ENCODE measurements around the gene DGLUCY.
"Not testable (repeated sequence)": the region's sequence is repeated elsewhere in the genome, so short reads cannot be mapped to it uniquely, and the experiment has no call there.

Gene DGLUCY

DNA sequence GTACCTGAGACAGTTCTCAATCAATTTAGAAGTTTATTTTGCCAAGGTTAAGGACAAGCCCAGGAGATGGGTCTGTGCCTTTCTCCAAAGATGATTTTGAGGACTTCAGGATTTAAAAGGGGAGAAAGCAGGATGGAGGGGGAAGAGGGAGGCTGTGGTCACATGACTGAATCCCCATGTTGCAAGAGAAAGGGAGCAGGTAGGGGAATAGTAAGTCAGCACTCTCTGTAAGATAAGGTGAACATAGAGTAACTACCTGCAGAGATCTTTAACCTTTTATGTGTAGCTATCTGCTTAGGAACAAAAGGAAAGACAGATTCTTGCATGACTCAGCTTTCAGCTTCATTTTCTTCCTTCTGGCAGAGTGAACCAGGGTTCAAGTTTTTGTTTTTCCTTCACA lies 25.9 kb downstream of the DGLUCY start:
- no peak for DNase-seq

DNA sequence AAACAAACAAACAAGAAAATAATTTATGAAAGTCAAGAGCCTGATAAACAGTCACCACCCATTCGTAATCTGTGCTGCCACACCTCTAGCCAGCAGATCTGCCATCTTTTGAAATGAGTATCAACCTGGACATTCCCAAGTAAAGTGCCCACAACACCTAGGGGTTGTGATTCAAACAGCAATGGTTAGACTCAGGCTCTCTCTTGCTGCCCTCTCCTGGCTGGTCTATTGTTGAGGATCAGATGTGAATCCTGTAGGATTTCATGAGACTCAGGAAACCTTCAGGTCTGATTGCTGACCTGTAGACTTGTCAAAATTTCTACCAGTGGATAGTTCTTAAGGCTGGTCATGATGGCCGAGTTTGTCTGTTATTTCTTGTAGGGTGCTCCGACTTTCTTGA lies 26.8 kb downstream of the DGLUCY start:
- DNase-seq, result no peak

DNA sequence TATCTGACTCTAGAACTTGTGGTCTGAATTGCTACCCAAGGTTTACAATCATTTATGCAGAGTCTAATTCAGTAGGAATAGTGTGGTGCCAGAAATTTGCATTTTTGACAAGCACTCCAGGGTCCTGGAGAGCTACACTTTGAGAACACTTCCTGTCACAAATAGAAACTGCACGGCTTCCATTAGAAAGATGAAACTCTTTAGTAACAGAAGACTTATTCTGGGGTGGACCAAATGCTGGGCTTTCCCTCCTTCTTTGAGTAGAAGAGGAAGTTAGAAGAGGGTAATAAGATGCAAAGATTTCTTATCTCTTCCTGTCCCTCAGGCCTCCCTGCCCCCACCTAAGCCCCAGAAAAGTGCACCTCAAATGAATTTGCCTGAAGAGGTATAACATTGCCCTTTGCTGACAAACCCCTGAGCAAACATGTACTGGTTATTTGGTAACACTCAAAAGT lies 28.4 kb downstream of the DGLUCY start:
- DNase-seq, result no peak

DNA sequence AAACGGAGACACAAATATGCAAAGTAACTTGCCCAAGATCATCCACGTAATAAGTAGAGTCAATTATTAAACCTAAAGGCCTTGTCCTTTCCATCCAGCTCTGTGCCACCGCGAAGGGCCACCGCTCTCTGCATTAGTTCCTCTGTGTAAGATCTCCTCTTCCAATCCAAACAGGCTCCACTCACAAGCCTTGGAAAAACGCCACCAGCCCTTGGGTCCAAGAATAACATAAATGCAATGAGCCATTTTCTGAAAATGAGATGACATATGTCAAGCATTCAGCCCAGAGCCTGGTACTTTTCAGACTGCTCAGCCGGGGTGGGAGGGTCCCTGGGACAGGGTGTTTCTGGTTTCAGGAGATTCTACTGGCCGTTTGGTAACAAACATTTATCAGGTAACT lies 30.0 kb downstream of the DGLUCY start:
- peak; percentile 46 for DNase-seq

DNA sequence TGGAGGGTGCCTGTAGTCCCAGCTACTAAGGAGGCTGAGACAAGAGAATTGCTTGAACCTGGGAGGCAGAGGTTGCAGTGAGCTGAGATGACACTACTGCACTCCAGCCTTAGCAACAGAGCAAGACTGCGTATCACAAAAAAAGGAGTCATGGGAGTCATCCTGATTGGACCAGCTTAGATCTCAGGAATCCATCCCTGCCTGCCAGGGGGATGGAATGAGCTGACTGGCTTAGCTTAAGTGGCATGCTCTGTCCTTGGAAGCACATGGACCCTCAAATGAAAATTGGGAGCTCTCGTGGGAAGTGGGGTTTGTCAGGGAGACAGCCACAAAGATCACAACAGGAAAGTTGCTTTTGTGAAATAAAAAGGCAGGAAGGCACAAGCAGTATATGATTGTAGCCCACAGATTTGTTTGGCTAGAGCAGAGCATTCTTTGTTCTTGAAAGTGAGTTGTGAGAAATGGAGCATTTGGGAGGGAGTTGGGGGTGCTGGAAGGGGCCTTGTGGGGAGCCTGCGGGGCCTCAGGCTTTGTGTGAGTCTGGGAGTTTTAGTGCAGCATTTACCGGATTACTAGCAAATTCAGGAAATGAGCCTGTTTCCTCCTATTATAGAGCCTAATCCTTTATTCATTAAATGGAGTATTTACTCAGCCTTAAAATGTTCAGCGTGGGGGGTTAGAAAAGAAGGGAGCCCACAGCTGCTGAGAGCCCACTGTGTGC lies 30.7 kb downstream of the DGLUCY start:
- DNase-seq, result no peak

DNA sequence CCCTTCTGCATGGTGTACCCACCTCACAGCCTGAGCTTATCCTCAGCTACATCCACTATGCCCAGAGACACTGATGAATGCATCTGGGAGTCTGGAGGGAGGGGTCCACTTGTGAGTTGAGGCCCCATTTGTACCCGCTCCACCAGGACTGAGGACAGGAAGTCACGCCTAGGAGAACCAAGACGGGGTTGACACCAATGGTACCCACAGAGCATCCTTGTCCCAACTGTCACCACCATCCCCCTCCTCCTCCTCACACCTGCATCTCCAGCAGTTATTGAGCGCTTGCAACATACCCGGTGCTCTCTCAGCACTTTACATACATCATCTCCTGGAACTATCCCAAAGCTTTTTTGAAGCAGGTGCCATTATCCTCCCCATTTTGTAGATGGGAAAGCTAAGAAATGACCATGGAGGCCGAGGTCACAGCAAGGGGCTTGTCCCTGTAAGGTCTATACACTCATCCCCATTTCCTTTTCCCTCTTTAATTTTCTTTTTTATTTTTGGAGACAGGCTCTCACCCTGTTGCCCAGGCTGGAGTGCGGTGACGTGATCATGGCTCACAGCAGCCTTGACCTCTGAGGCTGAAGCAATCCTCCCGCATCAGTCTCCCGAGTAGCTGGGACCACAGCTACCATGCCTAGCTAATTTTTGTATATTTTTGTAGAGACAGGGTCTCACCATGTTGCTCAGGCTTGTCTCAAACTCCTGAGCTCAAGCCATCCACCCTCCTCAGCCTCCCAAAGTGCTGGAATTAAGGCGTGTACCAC lies 31.7 kb downstream of the DGLUCY start:
- DNase-seq, result no peak

DNA sequence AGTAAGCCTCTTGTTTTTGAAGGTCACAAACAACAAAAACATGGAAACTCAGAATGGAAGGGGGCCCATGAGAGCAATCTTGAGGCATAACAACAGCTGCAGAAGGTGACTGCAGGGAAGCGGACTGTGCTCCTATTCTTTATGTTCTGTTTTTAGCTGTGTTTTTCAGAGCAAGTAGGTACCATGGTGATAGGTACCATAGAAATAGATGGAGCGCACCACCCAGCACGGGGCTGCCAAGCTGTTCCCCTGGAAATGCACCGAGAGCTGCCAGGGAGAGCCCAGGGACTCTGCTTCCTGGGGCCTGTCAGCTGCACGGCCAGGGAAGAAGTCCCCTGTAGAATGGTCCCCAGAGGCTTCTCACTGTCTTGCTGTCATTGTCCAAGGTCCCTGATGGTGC lies 32.8 kb downstream of the DGLUCY start:
- DNase-seq, result no peak

DNA sequence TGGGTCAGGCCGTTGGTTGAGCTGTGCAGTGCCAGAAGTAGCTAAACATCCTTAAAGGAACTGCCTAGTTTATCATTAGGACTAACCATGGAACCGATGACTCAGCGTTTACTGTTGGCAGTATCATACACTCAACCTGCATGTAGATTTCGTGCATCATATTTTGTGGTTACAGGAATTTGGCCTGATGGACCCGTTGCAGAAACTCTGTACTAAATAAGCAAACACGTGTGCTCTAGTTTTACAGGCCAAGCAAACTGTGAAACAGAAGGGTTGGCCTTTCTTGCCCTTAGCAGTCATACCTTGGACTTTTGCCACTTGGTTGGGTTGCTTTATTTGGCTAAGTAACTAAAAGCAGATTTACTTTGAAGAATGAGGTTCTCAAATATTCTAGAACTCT lies 35.6 kb downstream of the DGLUCY start:
- peak; percentile 63 for DNase-seq

DNA sequence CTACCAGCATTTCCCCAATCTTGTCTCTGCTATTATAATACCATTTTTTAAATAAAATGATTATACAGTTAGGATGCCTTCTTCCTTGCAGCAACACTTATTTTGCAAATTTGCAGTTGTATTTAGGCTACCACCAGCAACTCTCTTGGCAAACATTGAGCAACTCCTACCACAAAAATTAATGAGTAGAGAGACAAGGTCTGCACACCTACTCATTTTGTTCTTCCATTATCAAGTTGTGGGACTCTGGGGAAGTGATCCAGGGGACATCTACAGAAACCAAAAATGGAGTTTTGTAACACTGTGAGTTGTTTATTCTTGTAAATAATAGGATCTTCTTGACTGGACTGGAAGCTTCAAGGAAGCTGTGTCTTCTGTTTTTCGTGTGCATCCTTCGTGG lies 38.6 kb downstream of the DGLUCY start:
- DNase-seq, result no peak

DNA sequence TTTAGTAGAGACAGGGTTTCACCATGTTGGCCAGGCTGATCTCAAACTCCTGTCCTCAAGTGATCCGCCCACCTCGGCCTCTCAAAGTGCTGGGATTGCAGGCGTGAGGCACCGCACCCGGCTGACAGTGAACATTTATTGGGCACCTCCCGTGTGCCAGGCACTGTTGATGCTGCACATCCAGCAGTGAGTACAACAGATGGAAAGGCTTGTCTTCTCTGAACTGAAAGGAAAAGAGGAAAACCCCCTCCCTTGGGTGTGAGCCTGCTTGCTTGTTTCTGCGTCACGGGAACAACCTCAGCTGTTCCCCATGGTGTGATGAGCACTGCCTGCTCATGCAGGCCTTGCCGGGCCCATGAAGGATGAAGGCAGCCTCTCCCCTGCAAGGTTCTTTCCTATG lies 39.5 kb downstream of the DGLUCY start:
- DNase-seq, result no peak

DNA sequence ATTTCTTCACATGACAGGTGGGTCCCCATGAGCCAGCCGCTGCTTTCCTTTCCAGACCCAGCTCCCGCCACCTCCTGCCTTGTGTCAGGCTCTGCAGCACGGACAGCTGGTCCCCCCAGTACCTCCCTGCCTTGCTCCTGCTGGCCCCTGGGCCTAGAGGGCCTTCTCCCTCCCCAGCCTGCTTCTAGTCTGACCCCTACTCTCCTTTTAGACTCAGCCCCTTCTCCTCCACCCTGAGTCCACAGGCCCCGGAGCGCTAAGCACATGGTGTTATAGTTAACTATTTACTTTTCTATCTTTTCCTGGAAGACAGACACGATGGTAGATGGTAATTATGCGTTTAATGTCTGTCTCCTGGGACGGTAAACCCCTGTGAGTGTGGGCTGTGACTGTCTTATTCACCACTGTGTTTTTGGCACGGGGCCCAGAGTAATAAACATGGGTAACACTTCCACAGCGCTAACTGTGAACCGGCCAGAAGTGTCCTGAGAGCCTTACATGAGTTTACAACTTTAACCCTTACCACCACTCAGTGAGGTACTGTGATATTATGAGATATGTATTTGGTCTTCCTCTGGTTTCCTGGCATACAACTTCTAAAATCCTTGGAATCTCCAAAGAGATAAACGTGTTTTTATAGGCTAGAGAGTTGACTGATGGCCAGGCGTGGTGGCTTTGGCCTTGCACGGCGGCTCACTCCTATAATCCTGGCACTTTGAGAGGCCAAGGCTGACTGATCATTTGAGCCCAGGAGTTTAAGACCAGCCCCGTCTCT lies 41.2 kb downstream of the DGLUCY start:
- peak; percentile 63 for DNase-seq

DNA sequence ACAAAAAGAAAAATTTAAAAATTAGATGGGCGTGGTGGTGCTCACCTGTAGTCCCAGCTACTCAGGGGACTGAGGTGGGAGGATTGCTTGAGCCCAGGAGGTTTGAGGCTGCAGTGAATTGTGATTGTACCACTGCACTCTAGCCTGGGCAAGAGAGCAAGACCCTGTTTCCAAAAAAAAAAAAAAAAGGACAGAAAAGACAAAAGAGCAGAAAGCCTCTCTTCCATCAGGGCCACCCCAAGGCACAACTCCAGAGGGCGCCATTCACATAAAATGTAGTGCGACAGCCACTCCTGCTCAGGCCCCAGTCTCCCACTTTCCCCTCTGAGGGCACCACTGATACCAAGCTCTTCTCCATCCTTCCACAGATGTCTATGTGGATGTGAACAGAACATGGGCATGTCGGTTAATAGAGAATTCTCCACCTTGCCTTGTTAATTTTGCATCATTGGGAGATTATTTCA lies 41.8 kb downstream of the DGLUCY start:
- no peak for DNase-seq

DNA sequence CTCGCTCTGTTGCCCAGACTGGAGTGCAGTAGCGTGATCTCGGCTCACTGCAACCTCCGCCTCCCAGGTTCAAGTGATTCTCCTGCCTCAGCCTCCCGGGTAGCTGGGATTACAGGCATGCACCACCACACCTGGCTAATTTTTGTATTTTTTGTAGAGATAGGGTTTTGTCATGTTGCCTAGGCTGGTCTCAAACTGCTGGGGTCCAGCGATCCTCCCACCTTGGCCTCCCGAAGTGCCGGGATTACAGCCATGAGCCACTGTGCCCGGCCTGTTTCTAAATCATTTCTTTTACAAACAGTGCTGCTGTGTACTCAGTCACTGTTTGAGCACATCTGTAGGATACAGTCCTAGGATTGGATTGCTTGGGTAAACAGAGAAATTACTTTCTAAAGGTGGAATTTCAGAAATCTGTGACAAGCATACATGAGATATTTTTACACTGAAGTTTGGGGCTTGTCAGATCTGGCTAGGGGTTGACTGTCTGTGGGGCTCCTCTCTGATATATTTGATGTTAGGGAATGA lies 42.3 kb downstream of the DGLUCY start:
- not testable (repeated sequence) for DNase-seq

DNA sequence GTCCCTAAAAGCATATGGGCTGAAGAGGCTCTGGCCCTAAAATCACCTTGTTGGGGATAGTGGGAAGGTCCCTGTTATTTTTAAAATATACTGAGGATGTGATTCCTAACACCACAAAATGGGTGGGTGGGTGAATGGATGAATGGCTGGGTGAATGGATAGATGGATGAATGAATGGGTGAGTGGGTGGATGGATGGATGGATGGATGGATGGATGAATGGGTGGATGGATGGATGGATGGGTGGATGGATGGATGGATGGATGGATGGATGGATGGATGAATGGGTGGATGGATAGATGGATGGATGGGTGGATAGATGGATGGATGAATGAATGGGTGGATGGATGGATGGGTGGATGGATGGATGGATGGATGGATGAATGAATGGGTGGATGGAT lies 43.0 kb downstream of the DGLUCY start:
- not testable (repeated sequence) for DNase-seq

DNA sequence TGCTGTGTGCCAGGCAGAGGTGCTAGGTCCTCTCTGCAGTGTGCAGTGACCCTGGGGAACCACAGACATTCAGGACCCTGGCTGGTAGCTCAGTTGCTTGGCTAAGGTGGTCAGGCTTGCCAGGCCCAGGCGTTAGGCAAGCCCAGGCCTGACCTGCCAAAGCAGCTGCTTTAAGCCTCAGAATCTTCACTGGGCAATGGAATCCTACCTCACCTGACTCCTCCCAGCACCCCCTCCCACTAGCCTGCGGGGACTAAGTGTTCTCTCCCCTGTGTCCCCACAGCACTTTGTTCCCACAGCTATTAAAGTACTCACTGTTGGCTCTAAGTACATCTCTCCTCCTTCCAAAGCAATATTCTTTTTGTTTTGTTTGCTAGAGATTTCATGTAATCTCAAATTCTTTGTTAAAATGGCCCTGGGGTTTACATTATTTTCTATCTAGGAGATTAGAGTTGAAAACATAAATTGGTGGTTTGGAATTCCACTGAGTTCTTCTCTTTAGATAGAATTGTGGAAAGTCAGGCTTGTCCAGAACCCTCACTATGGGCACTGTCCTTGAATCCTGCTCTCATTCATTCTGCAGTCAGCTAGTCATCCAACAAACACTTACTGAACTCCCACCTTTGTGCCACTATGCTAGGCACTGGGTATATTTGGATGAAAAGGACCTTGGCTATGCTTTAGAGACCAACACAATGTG lies 44.4 kb downstream of the DGLUCY start:
- DNase-seq, result no peak

DNA sequence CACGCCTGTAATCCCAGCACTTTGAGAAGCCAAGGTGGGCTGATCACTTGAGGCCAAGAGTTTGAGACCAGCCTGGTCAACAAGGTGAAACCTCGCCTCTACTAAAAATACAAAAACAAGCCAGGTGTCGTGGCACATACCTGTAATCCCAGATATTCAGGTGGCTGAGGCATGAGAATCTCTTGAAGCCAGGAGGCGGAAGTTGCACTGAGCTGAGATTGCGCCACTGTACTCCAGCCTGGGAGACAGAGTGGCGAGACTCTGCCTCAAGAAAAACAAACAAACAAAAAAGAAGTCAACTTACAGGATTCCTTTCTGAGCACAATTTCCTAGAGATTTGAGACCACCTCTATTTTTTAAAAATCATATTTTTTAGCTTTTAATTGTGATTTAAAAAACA lies 45.3 kb downstream of the DGLUCY start:
- DNase-seq, result no peak

DNA sequence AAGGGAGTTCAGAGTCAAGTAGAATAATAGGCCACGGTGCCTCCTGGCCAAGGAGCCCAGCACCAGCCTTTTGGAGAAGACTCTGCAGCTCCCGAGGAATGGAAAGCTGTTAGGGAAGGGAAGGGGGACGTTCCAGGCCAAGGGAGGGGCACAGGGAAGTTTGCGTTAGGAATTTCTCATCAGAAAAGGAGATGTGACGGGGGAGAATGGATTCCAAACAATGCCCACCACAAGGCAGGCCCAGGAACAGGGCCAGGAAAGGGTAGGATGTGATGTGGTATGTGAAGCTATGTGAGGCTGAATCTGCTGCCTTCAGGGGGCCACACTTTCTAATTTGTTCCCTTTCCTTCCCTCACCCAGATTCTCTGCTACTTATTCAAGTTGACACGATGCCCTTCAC lies 46.0 kb downstream of the DGLUCY start:
- no peak for DNase-seq

DNA sequence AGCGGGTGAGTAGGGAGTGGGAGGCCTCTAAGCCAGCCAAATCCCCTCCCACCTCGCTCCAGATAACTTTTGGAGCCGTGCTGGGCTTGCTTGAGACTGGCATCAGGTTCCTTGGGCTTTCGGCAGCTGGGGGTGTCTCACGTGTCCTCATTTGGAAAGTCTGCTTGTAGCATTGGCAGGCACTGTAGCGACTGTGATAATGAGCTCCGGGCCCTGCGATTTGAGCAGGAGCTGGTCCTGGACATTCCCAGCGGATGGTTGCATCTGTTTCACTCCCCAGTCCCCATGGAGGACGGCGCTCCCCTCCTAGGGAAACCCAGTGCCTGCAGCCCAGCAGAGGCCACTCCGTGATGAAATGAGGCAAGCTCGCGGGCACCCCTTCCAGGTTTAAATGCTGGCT lies 49.4 kb downstream of the DGLUCY start:
- no peak for DNase-seq

DNA sequence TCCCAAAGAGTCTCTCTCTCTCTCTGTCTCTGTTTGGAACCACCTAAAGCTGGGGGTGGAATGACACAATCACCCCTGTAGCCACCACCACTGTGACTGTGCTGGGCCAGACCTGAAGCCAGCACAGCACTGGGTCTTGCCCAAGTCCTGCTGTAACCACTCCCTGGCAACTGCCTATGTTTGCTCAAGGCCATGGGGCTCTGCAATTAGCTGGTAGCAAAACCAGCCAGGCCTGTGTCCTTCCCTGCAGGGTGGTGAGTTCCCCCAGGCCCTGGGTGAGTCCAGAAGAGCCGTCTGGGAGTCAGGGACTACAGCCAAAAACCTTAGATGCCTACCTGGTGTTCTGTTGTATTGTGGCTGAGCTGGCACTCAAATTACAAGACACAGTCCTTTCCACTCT lies 50.8 kb downstream of the DGLUCY start:
- DNase-seq, result no peak

DNA sequence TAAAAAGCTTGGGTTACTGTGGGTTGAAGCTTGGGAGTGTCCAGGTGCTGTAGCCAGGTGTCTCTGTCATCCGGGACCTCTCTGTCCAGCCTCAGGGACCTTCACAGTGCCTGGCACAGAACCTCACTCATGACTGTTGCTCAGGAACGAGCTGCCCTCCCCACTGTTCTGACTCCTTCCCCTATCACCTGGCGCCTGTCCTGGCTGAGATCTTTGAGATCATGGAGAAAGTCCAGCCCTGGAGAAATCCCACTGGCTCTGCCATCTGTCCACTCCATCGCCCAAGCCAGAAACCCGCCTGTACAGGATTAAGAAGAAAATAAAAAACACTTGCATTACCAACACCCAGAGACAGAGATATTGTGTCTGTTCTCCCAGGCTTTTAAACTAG lies 53.5 kb downstream of the DGLUCY start:
- DNase-seq, result no peak

DNA sequence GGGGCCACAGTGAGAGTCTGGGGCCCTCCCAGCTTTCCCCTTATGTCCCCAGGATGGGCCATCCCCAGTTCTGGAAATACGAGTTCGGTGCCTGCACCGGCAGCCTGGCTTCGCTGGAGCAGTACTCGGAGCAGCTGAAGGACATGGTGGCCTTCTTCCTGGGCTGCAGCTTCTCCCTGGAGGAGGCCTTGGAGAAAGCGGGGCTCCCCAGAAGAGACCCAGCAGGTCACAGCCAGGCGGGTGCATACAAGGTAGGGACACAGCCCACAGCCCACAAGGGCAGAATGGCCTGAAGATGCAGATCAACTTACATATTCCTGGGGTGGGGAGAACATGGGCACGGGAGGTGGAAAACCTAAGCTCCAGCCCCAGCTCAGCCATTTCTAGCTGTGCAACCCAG lies 56.1 kb downstream of the DGLUCY start:
- no peak for DNase-seq

DNA sequence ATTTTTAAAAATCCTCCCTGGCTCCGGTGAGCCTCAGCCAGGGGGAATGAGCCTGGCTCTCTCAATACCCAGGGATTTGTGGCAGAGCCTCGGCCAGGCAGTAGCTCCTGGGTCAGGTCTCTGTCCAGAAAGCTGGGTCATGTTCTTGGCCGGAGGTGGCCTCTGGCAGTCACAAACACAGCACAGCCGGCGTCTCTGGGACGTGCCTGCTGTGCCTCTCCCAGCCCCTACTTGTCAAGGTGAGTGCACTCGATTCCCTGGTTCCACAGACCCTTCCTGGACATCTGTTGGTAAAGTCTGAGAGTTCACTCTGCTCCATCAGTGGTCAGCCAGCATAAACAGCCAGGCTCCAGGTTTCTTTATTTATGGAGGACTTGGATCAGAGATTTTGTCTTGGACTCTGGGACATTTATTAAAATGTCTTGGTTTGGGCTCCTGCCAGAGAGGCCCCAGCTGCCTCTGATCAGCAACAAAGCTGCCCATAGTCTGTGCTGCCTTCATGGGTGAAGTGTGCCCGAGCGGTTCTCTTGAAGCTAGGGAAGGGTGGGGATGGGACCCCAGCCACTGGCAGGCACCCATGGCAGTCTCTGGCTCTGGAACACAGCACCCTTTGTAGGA lies 56.7 kb downstream of the DGLUCY start:
- DNase-seq, result peak; percentile 72

All from femur (tissue), 1 donor.